Astrocyte (in vitro differentiated cells and primary cell): ENCODE results near the gene TET1.
"Not testable (repeated sequence)": the region's sequence is repeated elsewhere in the genome, so short reads cannot be mapped to it uniquely, and the experiment has no call there.

Experiments
- CTCF ChIP-seq: IDR thresholded peaks from 2 replicates; pipeline ENCODE4 v1.5.1; 2011; ENCODE audit warnings: low read depth, mild to moderate bottlenecking, inconsistent platforms, low read length, moderate library complexity; ENCODE audit not compliant: insufficient read depth
- EZH2 ChIP-seq: IDR thresholded peaks from 2 replicates; pipeline ENCODE4 v1.6.1; 2012; ENCODE audit warnings: mild to moderate bottlenecking, low read length, inconsistent platforms; ENCODE audit not compliant: insufficient read depth

- TF ChIP-seq CTCF, EZH2: not testable (repeated sequence)
Observed at GRCh38 chr10:68525490-68526038, 34.6 kb upstream of the TET1 start.
